Suprapubic skin (tissue), 4 donors: ENCODE measurements around the gene SHF. TPM values are rescaled to one million over a fixed set of nuclear protein-coding genes. Genes with fewer than 3 reads are reported as not detected.

Experiments used
- DNase-seq, 2 donors: peaks; one replicate each; pipeline ENCODE4 v3.0.0-alpha.2; 2019; ENCODE audit warnings: low spot score in 2 of 2
- H3K27ac ChIP-seq: fragments of 200-600 bp; sonication (generic); one replicate; pipeline ENCODE4 v1.5.1; 2019
- H3K27me3 ChIP-seq: fragments of 200-600 bp; sonication (generic); one replicate; pipeline ENCODE4 v1.5.1; 2019
- H3K36me3 ChIP-seq: fragments of 200-600 bp; sonication (generic); one replicate; pipeline ENCODE4 v1.5.1; 2019
- H3K4me1 ChIP-seq: fragments of 200-600 bp; sonication (generic); one replicate; pipeline ENCODE4 v1.5.1; 2019
- H3K4me3 ChIP-seq: fragments of 200-600 bp; sonication (generic); one replicate; pipeline ENCODE4 v1.5.1; 2019; ENCODE audit warnings: mild to moderate bottlenecking
- H3K9me3 ChIP-seq: fragments of 200-600 bp; sonication (generic); one replicate; pipeline ENCODE4 v1.5.1; 2019
- EP300 ChIP-seq: sonication (generic); formaldehyde crosslinking; IDR thresholded peaks from one replicate; pipeline ENCODE4 v1.6.1; 2017; ENCODE audit warnings: antibody characterized with exemption
- POLR2A ChIP-seq, 2 donors: fragments of 450-650 bp; IDR thresholded peaks; one replicate each; pipeline ENCODE4 v1.6.1; 2017; ENCODE audit warnings: antibody characterized with exemption in 2 of 2, mild to moderate bottlenecking in 2 of 2, moderate library complexity in 2 of 2
- POLR2AphosphoS5 ChIP-seq, 3 donors: sonication (generic); formaldehyde crosslinking; IDR thresholded peaks; one replicate each; pipeline ENCODE4 v1.6.1; 2017; ENCODE audit warnings: antibody characterized with exemption in 3 of 3
- WGBS: methylation state at CpG from one replicate; pipeline ENCODE4 v1.1.5; 2018; 5-methylcytosine and 5-hydroxymethylcytosine counted together
- total RNA-seq, 4 donors: library from RNA; depleted of rRNA; stranded (reverse); fragments of >200 nt; gene quantifications; one replicate each; pipeline ENCODE4 v1.1.0, GENCODE V29; 2016
- TF ChIP-seq, protein P1 (sequence below), 2 donors: fragments of 200-600 bp in 1 of 2; fragments of 450-650 bp in 1 of 2; sonication (generic) in 1 of 2; IDR thresholded peaks; one replicate each; pipeline ENCODE4 v1.5.1; 2016 to 2019; ENCODE audit warnings: antibody characterized with exemption in 2 of 2, mild to moderate bottlenecking in 1 of 2, moderate library complexity in 1 of 2

Gene SHF
- total RNA-seq, 4 donors from 2014 or later = 5.4 to 11.9 (median 8.6) TPM

DNA sequence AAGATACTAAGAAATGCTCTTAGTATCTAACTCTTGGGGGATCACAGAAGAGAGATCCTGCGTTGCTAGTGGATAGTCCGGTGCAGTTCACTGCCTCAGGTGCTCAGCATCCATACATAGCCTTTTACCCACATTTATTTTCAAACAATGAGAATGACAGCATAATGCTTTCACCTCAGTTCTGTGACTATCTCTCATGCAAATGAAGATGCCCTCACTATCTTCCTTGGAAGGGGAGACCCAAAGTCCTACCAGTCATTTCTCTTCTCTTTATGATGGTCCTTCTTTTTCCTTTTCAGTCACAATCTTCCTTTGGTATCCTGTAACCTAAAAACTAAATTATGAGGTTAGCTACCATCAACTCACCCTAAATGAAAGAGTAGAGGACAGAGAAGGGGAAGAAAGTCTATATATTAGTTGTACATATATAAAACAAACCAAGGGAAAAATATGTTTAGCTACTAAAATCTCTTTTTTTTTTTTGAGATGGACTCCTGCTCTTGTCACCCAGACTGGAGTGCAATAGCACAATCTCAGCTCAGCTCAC lies 33.4 kb upstream of the SHF start:
- H3K4me1 ChIP-seq = no peaks in the 10 kb centered on the region
- no peak overlapping the region for H3K4me3 ChIP-seq
- H3K9me3 ChIP-seq = no peaks in the 10 kb centered on the region
- WGBS = 97% methylated on average over 2 of the region's 2 CpGs
- TF ChIP-seq POLR2A (IDR thresholded peaks at IDR 0.05) (no peak), POLR2AphosphoS5 (IDR thresholded peaks at IDR 0.05) (no peak), EP300 (no peak)
- TF ChIP-seq, protein P1, sequence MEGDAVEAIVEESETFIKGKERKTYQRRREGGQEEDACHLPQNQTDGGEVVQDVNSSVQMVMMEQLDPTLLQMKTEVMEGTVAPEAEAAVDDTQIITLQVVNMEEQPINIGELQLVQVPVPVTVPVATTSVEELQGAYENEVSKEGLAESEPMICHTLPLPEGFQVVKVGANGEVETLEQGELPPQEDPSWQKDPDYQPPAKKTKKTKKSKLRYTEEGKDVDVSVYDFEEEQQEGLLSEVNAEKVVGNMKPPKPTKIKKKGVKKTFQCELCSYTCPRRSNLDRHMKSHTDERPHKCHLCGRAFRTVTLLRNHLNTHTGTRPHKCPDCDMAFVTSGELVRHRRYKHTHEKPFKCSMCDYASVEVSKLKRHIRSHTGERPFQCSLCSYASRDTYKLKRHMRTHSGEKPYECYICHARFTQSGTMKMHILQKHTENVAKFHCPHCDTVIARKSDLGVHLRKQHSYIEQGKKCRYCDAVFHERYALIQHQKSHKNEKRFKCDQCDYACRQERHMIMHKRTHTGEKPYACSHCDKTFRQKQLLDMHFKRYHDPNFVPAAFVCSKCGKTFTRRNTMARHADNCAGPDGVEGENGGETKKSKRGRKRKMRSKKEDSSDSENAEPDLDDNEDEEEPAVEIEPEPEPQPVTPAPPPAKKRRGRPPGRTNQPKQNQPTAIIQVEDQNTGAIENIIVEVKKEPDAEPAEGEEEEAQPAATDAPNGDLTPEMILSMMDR (IDR thresholded peaks at IDR 0.05) = no peak
- H3K27me3 ChIP-seq = peaks cover 6% of the 10 kb centered on the region
- H3K27ac ChIP-seq = no peak overlapping the region
- no peaks in the 10 kb centered on the region for H3K36me3 ChIP-seq
- no peak for DNase-seq

DNA sequence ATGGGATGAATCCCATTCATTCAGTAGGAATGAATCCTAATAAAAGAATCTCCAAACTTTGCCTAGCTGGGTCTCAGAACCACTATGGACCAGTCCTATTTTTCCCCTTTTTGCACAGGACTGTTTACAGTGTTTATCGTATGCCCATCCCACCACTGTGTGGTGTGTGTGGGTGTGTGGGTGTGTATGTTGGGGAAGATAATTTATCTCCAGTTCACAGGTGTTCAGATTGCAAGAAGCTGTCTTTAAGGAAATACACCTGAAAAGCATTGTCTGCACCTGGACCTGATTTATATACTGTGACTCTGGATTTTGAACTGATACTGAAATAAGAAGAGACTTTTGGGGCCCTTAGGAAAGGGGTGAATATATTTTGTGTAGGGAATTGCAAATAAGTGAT lies 24.7 kb upstream of the SHF start:
- DNase-seq = no peak
- Histone ChIP-seq H3K4me1 (no peaks in the 10 kb centered on the region), H3K36me3 (no peaks in the 10 kb centered on the region), H3K9me3 (no peaks in the 10 kb centered on the region), H3K27ac (no peak overlapping the region), H3K27me3 (no peaks in the 10 kb centered on the region), H3K4me3 (no peak overlapping the region)
- TF ChIP-seq EP300 (no peak), POLR2AphosphoS5 (IDR thresholded peaks at IDR 0.05) (no peak), POLR2A (IDR thresholded peaks at IDR 0.05) (no peak)
- TF ChIP-seq, protein P1 (IDR thresholded peaks at IDR 0.05) = no peak
- WGBS = 70% methylated on average over 1 of the region's 1 CpG

DNA sequence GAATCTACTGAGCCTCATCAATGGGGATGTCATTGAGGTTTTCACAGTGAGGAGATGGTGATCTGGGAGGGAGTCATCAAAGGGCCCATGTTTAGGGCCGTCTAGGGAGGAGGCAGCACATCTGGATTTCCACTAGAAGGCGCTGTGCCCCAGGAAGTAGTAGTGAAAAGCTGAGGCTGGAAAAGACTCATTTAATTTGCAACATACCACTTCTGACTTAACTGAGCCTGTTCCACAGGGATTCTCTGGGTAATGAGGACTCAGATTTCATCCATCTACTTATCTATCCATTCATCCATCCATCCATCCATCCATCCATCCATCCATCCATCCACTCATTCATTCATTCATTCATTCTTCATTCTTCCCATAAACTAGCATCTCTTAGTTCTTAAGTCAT lies 17.4 kb upstream of the SHF start:
- 4% methylated on average over 2 of the region's 2 CpGs for WGBS
- no peak for DNase-seq
- H3K36me3 ChIP-seq = no peaks in the 10 kb centered on the region
- H3K27me3 ChIP-seq = no peaks in the 10 kb centered on the region
- H3K4me1 ChIP-seq = no peaks in the 10 kb centered on the region
- H3K9me3 ChIP-seq = no peaks in the 10 kb centered on the region
- H3K4me3 ChIP-seq = no peak overlapping the region
- TF ChIP-seq POLR2A (IDR thresholded peaks at IDR 0.05) (no peak), EP300 (no peak), POLR2AphosphoS5 (IDR thresholded peaks at IDR 0.05) (no peak)
- TF ChIP-seq, protein P1 (IDR thresholded peaks at IDR 0.05) = peak; percentile 45 to 81
- no peak overlapping the region for H3K27ac ChIP-seq

DNA sequence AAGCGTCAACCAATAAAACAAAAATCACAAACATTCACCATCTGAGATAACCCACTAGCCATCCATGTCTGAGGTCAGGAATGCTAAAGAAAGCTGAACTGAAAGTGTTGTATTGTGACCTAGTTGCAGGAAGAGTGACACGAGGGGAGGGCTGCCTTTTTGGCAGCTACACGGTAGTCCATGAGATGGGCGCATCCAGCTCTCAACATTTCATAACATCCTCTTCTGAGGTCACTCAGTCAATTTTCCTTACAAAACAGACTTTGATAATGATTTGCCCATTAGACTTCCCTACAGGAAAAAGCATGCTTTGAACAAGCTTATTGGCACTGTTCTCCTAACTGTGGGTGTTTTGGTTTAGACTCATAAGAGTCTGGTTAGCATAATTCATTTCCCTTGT lies 15.4 kb upstream of the SHF start:
- no peak overlapping the region for H3K4me3 ChIP-seq
- WGBS = 33% methylated on average over 4 of the region's 4 CpGs
- no peaks in the 10 kb centered on the region for H3K9me3 ChIP-seq
- peaks cover 8% of the 10 kb centered on the region for H3K4me1 ChIP-seq
- no peaks in the 10 kb centered on the region for H3K36me3 ChIP-seq
- DNase-seq = no peak
- H3K27ac ChIP-seq = no peak overlapping the region
- no peaks in the 10 kb centered on the region for H3K27me3 ChIP-seq
- TF ChIP-seq POLR2AphosphoS5 (IDR thresholded peaks at IDR 0.05) (no peak), POLR2A (IDR thresholded peaks at IDR 0.05) (no peak), EP300 (no peak)
- TF ChIP-seq, protein P1 (IDR thresholded peaks at IDR 0.05) = no peak

DNA sequence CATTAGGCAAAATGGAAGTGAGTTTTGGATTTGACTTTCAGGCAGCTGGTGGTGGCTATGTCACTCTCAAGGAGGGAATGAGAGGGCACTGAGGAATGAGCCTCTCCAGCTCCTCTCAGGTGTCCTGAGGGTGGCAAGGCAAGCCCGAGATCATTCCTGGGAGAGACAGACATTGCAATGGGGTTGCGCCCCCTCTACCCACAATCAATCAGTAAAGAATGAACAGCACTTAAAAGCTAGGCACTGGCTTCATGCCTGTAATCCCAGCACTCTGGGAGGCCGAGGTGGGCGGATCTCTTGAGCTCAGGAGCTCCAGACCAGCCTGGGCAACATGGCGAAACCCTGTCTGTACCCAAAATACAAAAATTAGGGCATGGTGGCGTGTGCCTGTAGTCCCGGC lies 14.1 kb upstream of the SHF start:
- H3K27ac ChIP-seq = no peak overlapping the region
- peaks cover 8% of the 10 kb centered on the region for H3K4me1 ChIP-seq
- TF ChIP-seq EP300 (no peak), POLR2AphosphoS5 (IDR thresholded peaks at IDR 0.05) (no peak), POLR2A (IDR thresholded peaks at IDR 0.05) (no peak)
- TF ChIP-seq, protein P1 (IDR thresholded peaks at IDR 0.05) = no peak
- H3K27me3 ChIP-seq = no peaks in the 10 kb centered on the region
- no peaks in the 10 kb centered on the region for H3K9me3 ChIP-seq
- H3K36me3 ChIP-seq = no peaks in the 10 kb centered on the region
- WGBS = 94% methylated on average over 6 of the region's 7 CpGs
- no peak overlapping the region for H3K4me3 ChIP-seq
- peak in 1 of 2 donors; percentile 59 for DNase-seq
